ENCODE measurements around the gene P4HA2. TPM values are rescaled to one million over a fixed set of nuclear protein-coding genes. Genes with fewer than 3 reads are reported as not detected.

The P4HA2 gene
- total RNA-seq, 2 experiments from 2014 or later: 0.32 to 7.2 TPM

- H3K9me2 ChIP-seq (ENCODE audit: insufficient read depth, low read length): no peaks in the 10 kb centered on the region
- H3K4me1 ChIP-seq (ENCODE audit: insufficient read depth, low read length, poor library complexity, severe bottlenecking): no peaks in the 10 kb centered on the region
- no peak overlapping the region for H2AFZ ChIP-seq (ENCODE audit: low read length)
- ChIA-PET CTCF (ENCODE audit: unreplicated experiment) (no interaction called here), POLR2A (no interaction called here)
- H3K36me3 ChIP-seq (ENCODE audit: insufficient read depth, low read length): no peaks in the 10 kb centered on the region
- no TSS peak for BruUV-seq (replicated peaks)
- H3K79me2 ChIP-seq (ENCODE audit: insufficient read depth, low read depth, low read length): no peaks in the 10 kb centered on the region
- DNase-seq (ENCODE audit: low spot score): no peak
- H3K4me2 ChIP-seq (ENCODE audit: low read length): no peak overlapping the region
- H3K9me3 ChIP-seq (ENCODE audit: low read length): no peaks in the 10 kb centered on the region
- H3K4me3 ChIP-seq (ENCODE audit: low read depth, low read length, poor library complexity, severe bottlenecking): no peak overlapping the region
- intact Hi-C loops (cut with micrococcal nuclease; ENCODE audit: unreplicated experiment): loop anchor here (10.0 kb wide), 1 partner anchor 91 kb away; no protein-coding TSS in a partner anchor
- TF ChIP-seq EZH2phosphoT487 (IDR thresholded peaks at IDR 0.05; ENCODE audit: borderline replicate concordance, low read depth, low read length) (no peak), CTCF (conservative IDR thresholded peaks at IDR 0.05; ENCODE audit: low read length) (no peak)
- H4K20me1 ChIP-seq (ENCODE audit: insufficient read depth, low read length): no peaks in the 10 kb centered on the region
- no peak overlapping the region for H3K27ac ChIP-seq (ENCODE audit: low read depth, low read length, poor library complexity, severe bottlenecking)
These were observed 47.9 kb upstream of the P4HA2 start for GRCh38 chr5:132275367-132276220.

GRCh38 chr5:132274050-132274792 is 46.6 kb upstream of the P4HA2 start:
- ChIA-PET POLR2A (interaction anchor here (0.6 kb wide), 1 partner anchor 1499 kb away, joined by 3 read pairs; no protein-coding TSS in a partner anchor), CTCF (ENCODE audit: unreplicated experiment) (no interaction called here)
- Histone ChIP-seq H2AFZ (ENCODE audit: low read length) (no peak overlapping the region), H3K9me2 (ENCODE audit: insufficient read depth, low read length) (no peaks in the 10 kb centered on the region), H3K4me1 (ENCODE audit: insufficient read depth, low read length, poor library complexity, severe bottlenecking) (no peaks in the 10 kb centered on the region), H3K79me2 (ENCODE audit: insufficient read depth, low read depth, low read length) (no peaks in the 10 kb centered on the region), H3K27ac (ENCODE audit: low read depth, low read length, poor library complexity, severe bottlenecking) (no peak overlapping the region), H3K4me2 (ENCODE audit: low read length) (no peak overlapping the region), H3K36me3 (ENCODE audit: insufficient read depth, low read length) (no peaks in the 10 kb centered on the region), H3K4me3 (ENCODE audit: low read depth, low read length, poor library complexity, severe bottlenecking) (no peak overlapping the region), H3K9me3 (ENCODE audit: low read length) (no peaks in the 10 kb centered on the region), H4K20me1 (ENCODE audit: insufficient read depth, low read length) (no peaks in the 10 kb centered on the region)
- intact Hi-C loops (cut with micrococcal nuclease; ENCODE audit: unreplicated experiment): loop anchor here (5.0 to 10.0 kb wide), 2 partner anchors 89 to 228 kb away; no protein-coding TSS in a partner anchor
- BruUV-seq (replicated peaks): no TSS peak
- no peak for TF ChIP-seq CTCF (conservative IDR thresholded peaks at IDR 0.05; ENCODE audit: low read length)
- TF ChIP-seq EZH2phosphoT487 (IDR thresholded peaks at IDR 0.05; ENCODE audit: borderline replicate concordance, low read depth, low read length): no peak
- no peak for DNase-seq (ENCODE audit: low spot score)
